M059J (cell line): Measurements from ENCODE around the gene HAPLN1. TPM values are rescaled to one million over a fixed set of nuclear protein-coding genes. Genes with fewer than 3 reads are reported as not detected.

Source experiments
- DNase-seq: peaks from one replicate; pipeline ENCODE4 v3.0.0-alpha.2; 2012; ENCODE audit warnings: low read depth
- total RNA-seq: library from RNA; depleted of rRNA; stranded (reverse); fragments of >200 nt; shearing (Covaris generic); gene quantifications from 2 replicates; pipeline ENCODE4 v1.2.3, GENCODE V29; 2014; rRNA removed

Gene HAPLN1
- total RNA-seq, 1 experiment from 2014 or later, result 0.99 TPM

- no peak for DNase-seq
Observed at GRCh38 chr5:83641946-83642345, 78.7 kb downstream of the HAPLN1 start.

- DNase-seq, result no peak
Observed at GRCh38 chr5:83639911-83640310, 80.7 kb downstream of the HAPLN1 start.

DNA sequence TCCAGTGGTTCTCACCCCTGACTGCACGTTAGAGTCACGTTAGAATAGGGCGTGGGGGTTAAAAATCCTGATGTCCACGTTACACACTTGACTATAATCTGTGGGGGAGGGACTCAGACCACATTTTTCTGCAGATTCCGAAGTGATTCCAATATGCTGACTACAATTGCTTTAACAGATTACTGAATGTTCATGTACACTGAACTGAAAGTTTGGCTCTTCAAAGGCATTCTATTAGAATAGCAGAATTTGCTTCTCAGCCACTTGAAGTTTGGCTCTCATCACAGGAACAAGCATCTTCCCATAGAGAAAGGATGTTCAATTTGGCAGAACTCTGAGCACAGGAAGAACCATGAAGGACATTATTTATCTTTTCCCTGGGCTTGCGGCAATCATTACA is 84.5 kb downstream of the HAPLN1 start:
- DNase-seq, result no peak

GRCh38 chr5:83633285-83633684 is 87.4 kb downstream of the HAPLN1 start:
- DNase-seq, result no peak

DNA sequence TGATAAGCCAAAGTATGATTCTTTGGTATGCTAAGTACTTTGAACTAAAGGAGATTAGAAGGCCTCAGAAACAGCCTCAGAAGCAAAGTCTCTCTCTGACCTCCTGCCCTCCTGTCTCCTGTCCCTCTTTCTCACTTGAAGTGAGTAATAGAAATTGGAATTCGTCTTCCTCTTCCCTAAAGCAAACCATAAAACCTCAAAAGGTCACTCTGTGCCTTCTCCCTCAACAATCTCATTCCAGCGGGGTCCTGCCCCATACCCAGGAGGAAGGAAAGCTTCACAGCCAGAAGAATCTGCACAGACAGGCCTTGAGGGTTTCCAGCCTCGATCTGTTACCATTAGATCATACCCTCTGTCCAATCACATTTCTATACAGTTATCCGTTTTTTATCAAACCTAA is 87.8 kb downstream of the HAPLN1 start:
- DNase-seq, result peak; percentile 93

DNA sequence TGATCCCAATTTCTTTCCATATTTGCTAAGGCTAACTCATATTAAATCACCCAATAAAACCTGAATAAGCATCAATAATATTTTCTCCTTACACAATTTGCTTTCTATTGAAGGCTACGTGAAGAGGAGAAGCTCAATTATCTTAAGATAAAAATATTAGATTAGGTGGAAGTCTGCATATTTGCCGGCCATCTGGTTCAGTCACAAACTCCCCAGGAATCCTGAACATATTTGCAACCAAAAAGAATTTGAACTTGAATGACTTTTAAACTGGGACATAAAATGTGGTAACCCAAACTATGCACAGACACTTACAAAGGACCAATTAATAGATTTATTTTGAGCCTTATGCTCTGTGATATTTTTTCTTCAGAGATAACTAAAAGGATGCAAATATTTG is 92.3 kb downstream of the HAPLN1 start:
- DNase-seq, result no peak

GRCh38 chr5:83614841-83615240 is 105.8 kb downstream of the HAPLN1 start:
- DNase-seq, result no peak

GRCh38 chr5:83608122-83608521 is 112.5 kb downstream of the HAPLN1 start:
- peak; percentile 56 for DNase-seq

DNA sequence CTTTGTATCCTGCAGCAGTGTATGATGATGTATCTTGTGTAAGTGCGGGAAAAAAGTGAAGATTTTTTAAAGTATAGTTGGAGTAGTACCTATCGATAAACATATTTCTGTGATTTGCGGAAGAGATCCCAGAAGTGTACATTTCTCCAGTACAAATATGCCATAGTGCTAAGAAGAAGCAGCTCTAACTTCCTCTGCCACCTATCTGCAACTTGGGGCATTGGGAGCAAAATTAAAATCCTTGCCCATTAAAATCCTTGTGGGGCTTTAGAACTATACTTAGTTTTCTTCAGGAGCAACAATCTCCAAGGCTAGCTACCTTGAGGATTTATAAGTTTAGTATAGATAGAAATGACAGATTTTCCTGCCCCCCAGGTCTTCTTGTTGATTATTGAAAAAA is 125.4 kb downstream of the HAPLN1 start:
- DNase-seq, result no peak

DNA sequence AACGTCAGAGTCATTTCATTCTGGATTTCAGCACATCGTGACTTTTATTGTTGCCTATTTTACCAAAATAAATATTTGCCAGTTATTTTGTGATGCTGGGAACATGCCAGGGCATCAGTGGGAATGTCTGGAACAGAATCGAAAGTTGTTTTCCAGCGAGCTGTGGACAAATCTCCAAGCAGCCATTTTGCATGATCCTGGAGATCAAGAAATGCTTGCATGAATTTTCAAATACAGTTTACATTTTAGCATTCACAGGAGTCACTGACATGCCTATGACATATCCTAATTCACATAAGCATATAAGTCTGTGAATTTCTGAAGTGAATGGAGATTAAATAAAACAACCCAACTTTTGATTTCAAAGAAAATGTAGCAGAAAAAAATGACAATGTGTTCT is 129.7 kb downstream of the HAPLN1 start:
- no peak for DNase-seq

GRCh38 chr5:83589786-83590185 is 130.9 kb downstream of the HAPLN1 start:
- DNase-seq, result no peak

Other genes with a start within 250 kb of the HAPLN1 start
- 42.5 and 84.4 TPM in 2 replicates for gene VCAN, start 249.1 kb downstream of the HAPLN1 start, total RNA-seq